Raji (cell line): ENCODE results near the gene TMEM74B.

Experiments
- POLR2A ChIP-seq: IDR thresholded peaks from 2 replicates; pipeline ENCODE4 v1.6.1; 2011; ENCODE audit warnings: low read depth, low read length, control low read depth; ENCODE audit not compliant: insufficient read depth

TMEM74B gene

DNA sequence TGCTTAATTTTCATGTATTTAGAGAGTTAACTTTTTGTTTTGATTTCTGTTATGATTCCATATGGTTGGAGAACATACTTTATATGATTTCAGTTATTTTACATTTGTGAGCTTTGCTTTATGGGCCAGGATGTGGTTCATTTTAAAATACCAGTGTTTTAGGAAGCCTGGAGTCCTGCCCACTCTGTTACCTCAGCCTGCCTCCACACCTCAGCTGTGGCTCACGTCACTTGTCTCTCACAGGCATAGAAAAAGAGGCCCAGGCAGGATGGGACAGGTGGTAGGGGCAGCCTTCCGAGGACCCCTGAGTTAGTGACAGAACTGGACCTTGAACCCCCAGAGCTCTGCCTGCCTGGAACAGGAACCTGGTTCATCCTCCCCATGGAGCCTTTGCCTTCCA, 50.4 kb downstream of the TMEM74B start:
- no peak for TF ChIP-seq POLR2A

GRCh38 chr20:1131354-1131753, 53.4 kb downstream of the TMEM74B start:
- no peak for TF ChIP-seq POLR2A

DNA sequence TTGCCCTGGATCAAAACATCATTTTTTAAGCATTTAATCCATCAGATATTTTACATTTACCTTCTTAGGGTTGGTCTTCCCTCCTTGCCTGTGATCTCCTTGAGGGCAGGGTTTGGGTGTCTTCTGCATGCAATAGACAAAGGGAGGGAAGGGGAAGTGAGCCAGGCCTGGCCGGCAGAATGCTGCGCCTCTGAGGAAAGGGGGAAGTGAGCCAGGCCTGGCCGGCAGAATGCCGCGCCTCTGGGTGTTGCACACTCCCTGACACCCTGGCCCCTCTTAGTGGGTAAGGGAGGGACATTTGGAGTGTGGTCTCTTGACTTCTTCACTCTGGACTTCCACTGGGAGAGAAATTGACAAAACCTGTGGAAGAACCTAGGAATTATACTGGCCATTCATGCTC, 53.9 kb downstream of the TMEM74B start:
- no peak for TF ChIP-seq POLR2A
